ENCODE data around the gene TMEM204.

DNA sequence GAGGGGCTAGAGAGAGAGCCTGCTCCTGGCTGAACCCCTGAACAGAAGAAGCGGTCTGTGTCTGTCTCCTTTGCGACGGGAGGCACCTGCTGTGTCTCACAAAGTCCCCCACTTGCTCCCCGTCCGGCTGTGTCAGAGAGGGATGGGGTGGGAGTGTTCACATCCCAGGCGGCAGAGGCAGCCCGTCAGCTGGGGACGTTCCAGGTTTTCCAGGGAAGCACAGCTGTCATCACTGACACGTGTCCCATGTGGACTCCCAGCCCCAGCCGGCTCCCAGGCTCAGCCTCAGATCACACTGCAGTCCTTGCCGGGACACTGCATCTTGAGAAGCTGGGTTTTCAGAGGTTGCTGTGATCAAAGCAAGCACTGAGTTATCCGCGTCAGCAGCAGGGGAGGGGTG, 38.8 kb upstream of the TMEM204 start:
- TF ChIP-seq, protein P1, sequence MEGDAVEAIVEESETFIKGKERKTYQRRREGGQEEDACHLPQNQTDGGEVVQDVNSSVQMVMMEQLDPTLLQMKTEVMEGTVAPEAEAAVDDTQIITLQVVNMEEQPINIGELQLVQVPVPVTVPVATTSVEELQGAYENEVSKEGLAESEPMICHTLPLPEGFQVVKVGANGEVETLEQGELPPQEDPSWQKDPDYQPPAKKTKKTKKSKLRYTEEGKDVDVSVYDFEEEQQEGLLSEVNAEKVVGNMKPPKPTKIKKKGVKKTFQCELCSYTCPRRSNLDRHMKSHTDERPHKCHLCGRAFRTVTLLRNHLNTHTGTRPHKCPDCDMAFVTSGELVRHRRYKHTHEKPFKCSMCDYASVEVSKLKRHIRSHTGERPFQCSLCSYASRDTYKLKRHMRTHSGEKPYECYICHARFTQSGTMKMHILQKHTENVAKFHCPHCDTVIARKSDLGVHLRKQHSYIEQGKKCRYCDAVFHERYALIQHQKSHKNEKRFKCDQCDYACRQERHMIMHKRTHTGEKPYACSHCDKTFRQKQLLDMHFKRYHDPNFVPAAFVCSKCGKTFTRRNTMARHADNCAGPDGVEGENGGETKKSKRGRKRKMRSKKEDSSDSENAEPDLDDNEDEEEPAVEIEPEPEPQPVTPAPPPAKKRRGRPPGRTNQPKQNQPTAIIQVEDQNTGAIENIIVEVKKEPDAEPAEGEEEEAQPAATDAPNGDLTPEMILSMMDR (conservative IDR thresholded peaks at IDR 0.05 in 1 of 2, IDR thresholded peaks at IDR 0.05 in 1 of 2; ENCODE audit: extremely low read depth in 1 of 2, insufficient read depth in 1 of 2, low read depth in 1 of 2, low read length in 2 of 2), result no peak
- no peak for TF ChIP-seq EZH2 (IDR thresholded peaks at IDR 0.05; ENCODE audit: borderline replicate concordance, low read length)

Data from mammary epithelial cell (primary cell).